Mammary epithelial cell (primary cell): ENCODE measurements around the gene SPACA5.
"Not testable (repeated sequence)": the region's sequence is repeated elsewhere in the genome, so short reads cannot be mapped to it uniquely, and the experiment has no call there.

ENCODE experiments used
- EZH2 ChIP-seq: IDR thresholded peaks from 2 replicates; pipeline ENCODE4 v1.6.1; 2012; ENCODE audit warnings: low read length, inconsistent platforms, borderline replicate concordance
- TF ChIP-seq, protein P1 (sequence below), 2 donors: IDR thresholded peaks in 1 of 2; conservative IDR thresholded peaks in 1 of 2; 2 replicates each; pipeline ENCODE4 v1.5.1; 2011 to 2012; ENCODE audit warnings: inconsistent platforms in 2 of 2, low read length in 2 of 2, mild to moderate bottlenecking in 2 of 2, control low read depth in 1 of 2, low read depth in 1 of 2; ENCODE audit not compliant: insufficient read depth in 1 of 2; ENCODE audit errors: extremely low read depth in 1 of 2

DNA sequence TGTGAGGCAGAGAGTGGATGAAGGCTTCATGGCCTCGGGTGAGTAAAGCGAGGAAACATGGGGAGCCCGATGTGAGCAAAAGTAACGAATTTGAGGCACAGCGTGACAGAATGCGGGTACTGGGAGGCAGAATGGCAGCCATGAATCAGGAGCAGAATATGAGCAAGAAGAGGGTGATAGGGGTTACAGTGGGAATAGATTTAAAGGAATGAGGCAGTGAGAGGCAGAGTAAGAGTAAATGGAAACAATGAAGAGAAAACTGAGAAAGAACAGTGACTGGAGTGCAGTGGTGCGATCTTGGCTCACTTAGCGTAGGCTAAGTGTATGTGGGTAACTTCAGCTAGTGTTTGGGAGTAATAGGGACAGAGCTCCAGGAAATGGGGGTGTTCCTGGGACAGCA lies at the start of gene SPACA5:
- not testable (repeated sequence) for TF ChIP-seq EZH2
- TF ChIP-seq, protein P1, sequence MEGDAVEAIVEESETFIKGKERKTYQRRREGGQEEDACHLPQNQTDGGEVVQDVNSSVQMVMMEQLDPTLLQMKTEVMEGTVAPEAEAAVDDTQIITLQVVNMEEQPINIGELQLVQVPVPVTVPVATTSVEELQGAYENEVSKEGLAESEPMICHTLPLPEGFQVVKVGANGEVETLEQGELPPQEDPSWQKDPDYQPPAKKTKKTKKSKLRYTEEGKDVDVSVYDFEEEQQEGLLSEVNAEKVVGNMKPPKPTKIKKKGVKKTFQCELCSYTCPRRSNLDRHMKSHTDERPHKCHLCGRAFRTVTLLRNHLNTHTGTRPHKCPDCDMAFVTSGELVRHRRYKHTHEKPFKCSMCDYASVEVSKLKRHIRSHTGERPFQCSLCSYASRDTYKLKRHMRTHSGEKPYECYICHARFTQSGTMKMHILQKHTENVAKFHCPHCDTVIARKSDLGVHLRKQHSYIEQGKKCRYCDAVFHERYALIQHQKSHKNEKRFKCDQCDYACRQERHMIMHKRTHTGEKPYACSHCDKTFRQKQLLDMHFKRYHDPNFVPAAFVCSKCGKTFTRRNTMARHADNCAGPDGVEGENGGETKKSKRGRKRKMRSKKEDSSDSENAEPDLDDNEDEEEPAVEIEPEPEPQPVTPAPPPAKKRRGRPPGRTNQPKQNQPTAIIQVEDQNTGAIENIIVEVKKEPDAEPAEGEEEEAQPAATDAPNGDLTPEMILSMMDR (conservative IDR thresholded peaks at IDR 0.05 in 1 of 2, IDR thresholded peaks at IDR 0.05 in 1 of 2; ENCODE audit: extremely low read depth in 1 of 2, insufficient read depth in 1 of 2, low read depth in 1 of 2, low read length in 2 of 2), result not testable (repeated sequence)
